Tibial artery (tissue), 4 donors: Measurements from ENCODE around the gene NCOA3.

Source experiments
- DNase-seq, 2 donors: peaks; one replicate each; pipeline ENCODE4 v3.0.0-alpha.2; 2019
- H3K27ac ChIP-seq, 2 donors: fragments of 200-600 bp; sonication (generic) in 1 of 2; 1 replicate in 1 of 2; 2 replicates in 1 of 2; pipeline ENCODE4 v1.5.1; 2018 to 2019; ENCODE audit warnings: mild to moderate bottlenecking in 1 of 2
- H3K27me3 ChIP-seq, 2 donors: fragments of 200-600 bp; sonication (generic) in 1 of 2; one replicate each; pipeline versions ENCODE4 v1.5.1 to v1.6.0; 2016 to 2019
- H3K36me3 ChIP-seq, 3 donors: fragments of 200-600 bp; sonication (generic) in 2 of 3; one replicate each; pipeline ENCODE4 v1.5.1; 2016 to 2019; ENCODE audit warnings: mild to moderate bottlenecking in 2 of 3
- H3K4me1 ChIP-seq, 4 donors: fragments of 200-600 bp; sonication (generic) in 2 of 4; 1 replicate in 3 of 4; 2 replicates in 1 of 4; pipeline ENCODE4 v1.5.1; 2016 to 2019
- H3K4me3 ChIP-seq, 2 donors: fragments of 200-600 bp; sonication (generic) in 1 of 2; 1 replicate in 1 of 2; 2 replicates in 1 of 2; pipeline ENCODE4 v1.5.1; 2018 to 2019; ENCODE audit warnings: mild to moderate bottlenecking in 2 of 2
- H3K9me3 ChIP-seq, 3 donors: fragments of 200-600 bp; sonication (generic) in 1 of 3; one replicate each; pipeline ENCODE4 v1.5.1; 2016 to 2019
- intact Hi-C: fragments of 100-400 bp; cut with DNase I; formaldehyde crosslinking; loops from one replicate; pipeline ENCODE4 v1.15.0; 2023; ENCODE audit warnings: low total_unique reads
- TF ChIP-seq, protein P1 (sequence below), 2 experiments: fragments of 200-600 bp in 1 of 2; fragments of 450-650 bp in 1 of 2; IDR thresholded peaks; one replicate each; pipeline ENCODE4 v1.5.1; 2017 to 2019; ENCODE audit warnings: antibody characterized with exemption in 2 of 2, mild to moderate bottlenecking in 1 of 2, moderate library complexity in 1 of 2

NCOA3 gene

DNA sequence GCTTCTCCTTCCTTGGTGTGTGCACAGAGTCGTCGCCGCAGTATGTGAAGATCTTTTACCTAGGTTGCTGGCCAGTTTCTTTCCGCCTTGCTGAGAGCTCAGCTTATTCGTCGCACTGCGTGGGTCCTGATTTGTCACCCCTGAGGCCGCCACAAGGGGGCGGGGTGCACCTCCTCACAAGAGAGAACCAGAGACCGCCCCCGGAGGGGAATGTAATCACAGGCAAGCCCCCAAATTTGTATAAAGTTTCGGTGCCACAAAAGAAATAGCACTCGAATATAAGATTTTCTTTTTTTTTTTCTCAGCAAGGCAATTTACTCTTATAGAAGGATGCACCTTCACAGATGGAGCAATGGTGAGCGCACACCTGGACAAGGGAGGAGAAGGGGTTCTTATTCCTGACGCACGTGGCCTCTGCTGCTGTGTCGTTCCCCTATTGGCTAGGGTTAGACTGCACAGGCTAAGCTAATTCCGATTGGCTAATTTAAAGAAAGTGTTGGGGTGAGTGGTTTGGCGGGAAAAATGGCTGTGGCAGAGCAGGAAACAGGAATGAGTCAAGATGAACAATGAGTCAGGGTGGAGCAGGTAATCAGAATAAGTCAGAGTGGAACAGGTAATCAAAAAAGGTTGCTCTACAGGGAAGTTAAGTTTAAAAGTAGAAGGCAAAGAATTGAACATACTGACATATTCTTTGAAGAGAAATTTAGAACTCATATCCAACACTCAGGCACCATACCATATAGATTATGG is 19.5 kb downstream of the NCOA3 start:
- no peak for DNase-seq
- TF ChIP-seq, protein P1, sequence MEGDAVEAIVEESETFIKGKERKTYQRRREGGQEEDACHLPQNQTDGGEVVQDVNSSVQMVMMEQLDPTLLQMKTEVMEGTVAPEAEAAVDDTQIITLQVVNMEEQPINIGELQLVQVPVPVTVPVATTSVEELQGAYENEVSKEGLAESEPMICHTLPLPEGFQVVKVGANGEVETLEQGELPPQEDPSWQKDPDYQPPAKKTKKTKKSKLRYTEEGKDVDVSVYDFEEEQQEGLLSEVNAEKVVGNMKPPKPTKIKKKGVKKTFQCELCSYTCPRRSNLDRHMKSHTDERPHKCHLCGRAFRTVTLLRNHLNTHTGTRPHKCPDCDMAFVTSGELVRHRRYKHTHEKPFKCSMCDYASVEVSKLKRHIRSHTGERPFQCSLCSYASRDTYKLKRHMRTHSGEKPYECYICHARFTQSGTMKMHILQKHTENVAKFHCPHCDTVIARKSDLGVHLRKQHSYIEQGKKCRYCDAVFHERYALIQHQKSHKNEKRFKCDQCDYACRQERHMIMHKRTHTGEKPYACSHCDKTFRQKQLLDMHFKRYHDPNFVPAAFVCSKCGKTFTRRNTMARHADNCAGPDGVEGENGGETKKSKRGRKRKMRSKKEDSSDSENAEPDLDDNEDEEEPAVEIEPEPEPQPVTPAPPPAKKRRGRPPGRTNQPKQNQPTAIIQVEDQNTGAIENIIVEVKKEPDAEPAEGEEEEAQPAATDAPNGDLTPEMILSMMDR (IDR thresholded peaks at IDR 0.05) = no peak
- intact Hi-C loops = no loop called here
- no peak overlapping the region for H3K4me3 ChIP-seq
- H3K27me3 ChIP-seq = no peaks in the 10 kb centered on the region
- no peak overlapping the region for H3K27ac ChIP-seq
- peaks cover 0 to 32% (median 0%) of the 10 kb centered on the region in 4 donors for H3K4me1 ChIP-seq
- H3K9me3 ChIP-seq = no peaks in the 10 kb centered on the region
- H3K36me3 ChIP-seq = peaks cover 0 to 12% (median 12%) of the 10 kb centered on the region in 3 donors

DNA sequence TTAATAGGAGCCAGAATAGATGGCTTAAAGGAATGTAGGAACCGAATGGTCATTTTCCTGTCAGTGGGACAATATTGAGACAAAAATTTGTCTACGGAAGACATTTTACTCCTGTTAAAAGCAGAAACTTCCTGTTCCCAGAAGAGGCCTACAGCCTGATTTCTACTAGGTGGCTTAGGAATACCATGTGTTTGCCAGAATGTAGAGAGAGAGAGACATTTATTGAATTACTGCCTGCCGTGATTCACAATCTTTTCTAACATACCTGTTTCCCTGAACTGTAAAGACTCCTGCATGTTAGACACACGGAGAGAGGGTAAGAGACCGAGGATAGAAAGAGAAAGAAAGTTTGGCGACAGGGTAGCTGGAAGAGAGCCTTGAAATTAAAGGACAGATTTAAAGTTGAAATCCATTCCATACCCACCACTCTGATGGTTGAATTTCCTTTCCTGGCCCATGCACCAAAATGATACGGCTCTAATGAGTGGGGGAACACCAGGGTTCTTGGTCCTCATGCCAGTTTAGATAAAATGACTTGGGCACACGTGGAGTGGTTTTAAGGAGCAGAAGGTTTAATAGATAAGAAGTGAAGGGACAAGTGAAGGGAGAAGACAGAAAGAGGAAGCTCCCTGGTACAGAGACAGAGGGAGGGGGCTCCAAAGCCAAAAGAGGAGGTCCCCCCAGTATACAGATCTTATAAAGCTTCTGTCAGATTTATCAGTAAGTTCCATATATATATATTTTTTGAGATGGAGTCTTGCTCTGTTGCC is 22.5 kb downstream of the NCOA3 start:
- Histone ChIP-seq H3K4me1 (peaks cover 0 to 23% (median 4%) of the 10 kb centered on the region in 4 donors), H3K27ac (peak overlapping the region in 1 of 2 donors; percentile 20), H3K4me3 (no peak overlapping the region), H3K36me3 (peaks cover 7 to 12% (median 12%) of the 10 kb centered on the region in 3 donors), H3K9me3 (peaks cover 0 to 4% (median 0%) of the 10 kb centered on the region in 3 donors), H3K27me3 (no peaks in the 10 kb centered on the region)
- intact Hi-C loops = no loop called here
- DNase-seq = no peak
- TF ChIP-seq, protein P1 (IDR thresholded peaks at IDR 0.05) = no peak

DNA sequence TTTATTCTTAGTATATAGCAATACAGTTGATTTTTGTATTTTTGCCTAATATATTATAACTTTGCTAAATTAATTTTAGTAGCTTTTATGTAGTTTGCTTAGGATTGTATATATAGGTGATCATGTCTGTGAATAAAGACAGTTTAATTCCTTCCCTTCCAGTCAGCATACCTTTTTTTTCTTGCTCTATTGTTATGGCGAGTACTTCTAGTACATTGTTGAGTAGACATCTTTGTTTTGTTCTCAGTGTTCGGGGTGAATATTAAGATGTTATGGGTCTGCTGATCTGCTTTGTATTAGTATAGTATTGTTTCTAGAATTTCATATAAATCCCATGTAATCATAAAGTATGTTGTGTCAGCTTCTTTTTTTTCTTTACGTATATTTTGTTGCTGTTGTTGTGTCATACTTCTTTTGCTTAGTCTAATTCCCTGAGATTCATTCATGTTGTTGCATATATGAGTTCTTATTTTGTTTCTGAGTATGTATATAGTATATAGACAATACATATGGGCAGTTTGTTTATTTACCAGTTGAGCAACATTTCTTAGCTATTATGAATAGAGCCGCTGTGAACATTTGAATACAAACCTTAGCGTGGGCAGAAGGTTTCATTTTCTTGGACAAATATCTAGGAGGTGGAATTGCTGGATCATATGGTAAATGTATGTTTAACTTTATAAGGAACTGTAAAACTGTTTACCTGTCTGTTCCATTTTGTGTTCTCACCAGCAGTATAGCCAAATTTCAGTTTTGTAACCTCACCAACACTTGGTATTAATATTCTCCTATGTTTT is 25.5 kb downstream of the NCOA3 start:
- Histone ChIP-seq H3K27me3 (no peaks in the 10 kb centered on the region), H3K36me3 (peaks cover 0 to 7% (median 0%) of the 10 kb centered on the region in 3 donors), H3K9me3 (peaks cover 0 to 4% (median 0%) of the 10 kb centered on the region in 3 donors), H3K4me1 (peaks cover 0 to 46% (median 5%) of the 10 kb centered on the region in 4 donors), H3K4me3 (no peak overlapping the region), H3K27ac (no peak overlapping the region)
- TF ChIP-seq, protein P1 (IDR thresholded peaks at IDR 0.05) = no peak
- DNase-seq = no peak
- intact Hi-C loops = no loop called here

DNA sequence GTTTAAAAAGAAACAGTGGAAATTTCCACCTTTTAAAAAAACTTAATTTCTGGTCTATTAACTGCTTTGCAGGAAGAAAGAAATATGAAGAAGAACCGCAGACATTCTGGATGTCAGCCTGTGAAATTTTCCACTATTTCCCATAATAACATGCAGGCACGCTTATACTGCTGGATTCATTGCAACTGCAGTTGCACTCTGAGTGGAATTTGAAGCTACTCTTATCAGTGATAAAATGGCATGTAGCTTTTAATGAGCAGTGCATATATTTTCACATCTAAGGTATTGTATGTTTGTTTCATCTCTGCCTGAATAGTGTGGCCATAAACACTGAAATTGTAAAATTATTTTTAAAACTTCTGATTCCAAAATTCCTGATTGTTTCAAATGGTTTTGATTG is 28.2 kb downstream of the NCOA3 start:
- Histone ChIP-seq H3K36me3 (peaks cover 0 to 7% (median 0%) of the 10 kb centered on the region in 3 donors), H3K4me1 (peaks cover 0 to 39% (median 8%) of the 10 kb centered on the region in 4 donors), H3K4me3 (no peak overlapping the region), H3K27me3 (no peaks in the 10 kb centered on the region), H3K9me3 (peaks cover 0 to 4% (median 0%) of the 10 kb centered on the region in 3 donors), H3K27ac (no peak overlapping the region)
- DNase-seq = no peak
- TF ChIP-seq, protein P1 (IDR thresholded peaks at IDR 0.05) = no peak
- intact Hi-C loops = no loop called here

DNA sequence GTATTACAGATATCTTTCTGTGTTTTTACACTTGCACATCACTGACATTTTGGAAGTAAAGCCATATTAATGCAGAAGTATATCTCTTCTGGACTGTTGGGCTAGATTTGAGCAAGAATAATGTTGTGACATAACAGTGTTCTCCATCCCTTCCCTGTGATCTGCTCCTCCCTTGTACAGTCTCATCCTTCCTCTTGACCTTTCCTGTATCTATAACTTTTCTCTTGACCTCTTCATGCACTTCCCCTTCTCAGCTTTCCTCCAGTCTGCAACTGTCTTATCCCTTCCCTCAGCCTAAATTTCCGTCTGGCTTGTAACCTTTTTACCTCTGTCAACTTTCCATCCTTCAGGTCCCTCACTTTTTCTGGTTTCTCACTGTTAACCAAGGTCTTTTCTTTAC is 29.8 kb downstream of the NCOA3 start:
- Histone ChIP-seq H3K9me3 (peaks cover 0 to 3% (median 0%) of the 10 kb centered on the region in 3 donors), H3K27me3 (no peaks in the 10 kb centered on the region), H3K4me3 (no peak overlapping the region), H3K27ac (no peak overlapping the region), H3K4me1 (peaks cover 0 to 39% (median 8%) of the 10 kb centered on the region in 4 donors), H3K36me3 (peaks cover 0 to 7% (median 0%) of the 10 kb centered on the region in 3 donors)
- no peak for DNase-seq
- TF ChIP-seq, protein P1 (IDR thresholded peaks at IDR 0.05) = no peak
- intact Hi-C loops = no loop called here
